Skeletal muscle tissue (tissue), 5 donors: ENCODE results near the gene ORAI1. TPM values are rescaled to one million over a fixed set of nuclear protein-coding genes. Genes with fewer than 3 reads are reported as not detected.
"Not testable (repeated sequence)": the region's sequence is repeated elsewhere in the genome, so short reads cannot be mapped to it uniquely, and the experiment has no call there.

Source experiments
- H3K27ac ChIP-seq: one replicate; pipeline ENCODE4 v1.7.0; 2013; ENCODE audit warnings: mild to moderate bottlenecking, low read depth, low read length, inconsistent platforms
- H3K27me3 ChIP-seq, 3 donors: one replicate each; pipeline ENCODE4 v1.7.0; 2013; ENCODE audit warnings: low read length in 3 of 3; ENCODE audit not compliant: control insufficient read depth in 3 of 3, insufficient read depth in 3 of 3
- H3K36me3 ChIP-seq, 3 donors: one replicate each; pipeline ENCODE4 v1.7.0; 2013; ENCODE audit warnings: low read length in 3 of 3; ENCODE audit not compliant: control insufficient read depth in 3 of 3, insufficient read depth in 3 of 3
- H3K4me1 ChIP-seq, 3 donors: one replicate each; pipeline ENCODE4 v1.7.0; 2013; ENCODE audit warnings: low read length in 3 of 3, mild to moderate bottlenecking in 3 of 3; ENCODE audit not compliant: control insufficient read depth in 3 of 3, insufficient read depth in 3 of 3
- H3K4me3 ChIP-seq, 3 donors: one replicate each; pipeline ENCODE4 v1.7.0; 2013; ENCODE audit warnings: low read length in 3 of 3
- H3K9ac ChIP-seq, 3 donors: one replicate each; pipeline ENCODE4 v1.7.0; 2013; ENCODE audit warnings: low read length in 3 of 3, mild to moderate bottlenecking in 3 of 3, moderate library complexity in 2 of 3, low read depth in 1 of 3
- H3K9me3 ChIP-seq, 3 donors: one replicate each; pipeline ENCODE4 v1.7.0; 2013; ENCODE audit warnings: low read length in 3 of 3; ENCODE audit not compliant: control insufficient read depth in 3 of 3
- small RNA-seq: library from RNA; depleted of rRNA; stranded (forward); fragments of <200 nt; gene quantifications from one replicate; pipeline ENCODE3, GENCODE V24; 2014
- total RNA-seq: library from RNA; depleted of rRNA; stranded (reverse); fragments of >200 nt; gene quantifications from one replicate; pipeline ENCODE4 v1.2.3, GENCODE V29; 2014
- donor health status: Osteomylitis.

The ORAI1 gene
- total RNA-seq, 1 donor from 2014 or later: 10.4 TPM

DNA sequence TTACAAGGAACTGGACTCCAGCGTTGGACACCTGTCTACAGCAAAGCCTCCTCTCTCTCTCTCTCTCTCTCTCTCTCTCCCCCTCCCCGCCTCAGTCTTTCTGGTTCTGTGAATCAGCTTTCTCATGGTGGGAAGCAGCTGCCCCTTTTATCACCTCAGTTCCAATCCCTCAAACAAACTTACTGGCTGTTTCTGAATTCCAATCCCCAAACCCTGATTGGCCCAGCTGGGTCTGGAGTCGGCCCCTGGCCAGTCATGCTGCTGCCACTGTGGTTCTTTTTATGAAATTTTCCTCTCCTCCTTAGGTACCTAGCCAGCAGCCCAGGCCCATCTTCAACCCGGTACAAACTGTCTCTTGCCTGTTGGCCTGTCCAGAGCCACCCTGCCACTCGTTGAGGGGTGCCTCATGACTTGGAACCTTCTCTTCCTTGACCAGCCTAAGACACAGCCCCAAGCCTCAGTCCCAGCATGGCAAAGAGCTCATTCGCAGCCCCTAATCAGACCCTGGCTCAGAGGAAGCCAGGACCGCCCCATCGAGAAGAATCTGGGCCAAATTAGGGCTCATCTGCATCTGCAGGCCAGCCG is 52.5 kb downstream of the ORAI1 start:
- Histone ChIP-seq H3K27ac (no peak overlapping the region), H3K36me3 (no peaks in the 10 kb centered on the region), H3K27me3 (no peaks in the 10 kb centered on the region), H3K9ac (no peak overlapping the region), H3K9me3 (no peaks in the 10 kb centered on the region), H3K4me3 (no peak overlapping the region), H3K4me1 (no peaks in the 10 kb centered on the region)

DNA sequence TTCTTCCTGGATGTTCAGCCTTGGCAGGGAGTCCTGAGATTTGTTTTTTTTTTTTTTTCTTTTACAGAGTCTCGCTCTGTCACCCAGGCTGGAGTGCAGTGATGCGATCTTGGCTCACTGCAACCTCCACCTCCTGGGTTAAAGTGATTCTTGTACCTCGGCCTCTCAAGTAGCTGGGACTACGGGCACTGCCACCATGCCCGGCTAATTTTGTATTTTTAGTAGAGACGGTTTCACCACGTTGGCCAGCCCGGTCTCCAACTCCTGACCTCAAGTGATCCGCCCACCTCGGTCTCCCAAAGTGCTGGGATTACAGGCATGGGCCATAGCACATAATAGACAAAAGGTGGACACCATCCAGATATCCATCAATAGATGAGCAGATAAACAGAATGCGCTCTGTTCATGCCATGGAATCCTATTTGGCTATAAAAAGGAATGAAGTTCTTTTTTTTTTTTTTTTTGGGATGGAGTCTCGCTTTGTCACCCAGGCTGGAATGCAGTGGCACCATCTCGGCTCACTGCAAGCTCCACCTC is 53.4 kb downstream of the ORAI1 start:
- not testable (repeated sequence) for H3K36me3 ChIP-seq, H3K9me3 ChIP-seq, H3K9ac ChIP-seq, H3K4me1 ChIP-seq, H3K27ac ChIP-seq, H3K4me3 ChIP-seq, H3K27me3 ChIP-seq

DNA sequence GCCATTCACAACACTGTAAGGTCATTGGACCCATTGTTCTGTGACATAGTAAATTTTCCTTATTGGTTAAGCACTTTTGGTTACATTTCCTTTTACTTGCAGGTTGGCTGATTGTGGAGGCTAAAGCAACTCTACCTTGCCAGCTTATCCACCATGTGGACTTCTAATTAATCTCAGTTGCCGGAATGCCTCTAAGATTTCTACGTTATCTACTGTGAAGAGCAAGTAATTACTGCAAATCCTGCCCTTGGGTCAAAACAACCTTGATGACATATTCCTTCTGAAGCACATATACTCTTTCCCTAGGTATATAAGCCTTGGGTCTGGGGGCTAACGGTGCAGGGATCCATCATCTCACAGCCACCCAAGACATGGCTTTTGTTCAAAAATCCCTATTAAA is 62.6 kb downstream of the ORAI1 start:
- H3K27ac ChIP-seq: no peak overlapping the region
- no peaks in the 10 kb centered on the region for H3K27me3 ChIP-seq
- H3K36me3 ChIP-seq: no peaks in the 10 kb centered on the region

DNA sequence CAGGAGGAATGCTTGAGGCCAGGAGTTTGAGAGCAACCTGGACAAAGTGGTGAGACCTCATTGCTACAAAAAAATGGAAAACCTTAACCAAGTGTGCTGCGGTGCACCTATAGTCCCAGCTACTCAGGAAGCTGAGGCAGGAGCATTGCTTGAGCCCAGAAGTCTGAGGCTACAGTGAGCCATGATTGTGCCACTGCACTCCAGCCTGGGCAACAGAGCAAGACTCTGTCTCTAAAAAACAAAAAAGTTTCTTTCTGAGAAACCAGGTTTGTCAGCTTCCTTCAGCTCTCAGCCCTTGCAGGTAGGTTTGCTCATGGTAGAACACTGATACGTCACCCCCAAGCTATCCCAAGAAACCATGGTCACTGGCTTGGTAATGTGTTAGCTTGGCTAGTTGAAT is 63.1 kb downstream of the ORAI1 start:
- Histone ChIP-seq H3K4me1 (peaks cover 2 to 4% (median 4%) of the 10 kb centered on the region in 3 donors), H3K9ac (no peak overlapping the region), H3K27ac (no peak overlapping the region), H3K36me3 (no peaks in the 10 kb centered on the region), H3K4me3 (no peak overlapping the region), H3K27me3 (no peaks in the 10 kb centered on the region), H3K9me3 (no peaks in the 10 kb centered on the region)

More for the DNA sequence above, 62.6 kb downstream of the ORAI1 start:
- Histone ChIP-seq H3K9ac (no peak overlapping the region), H3K4me3 (no peak overlapping the region), H3K9me3 (no peaks in the 10 kb centered on the region), H3K4me1 (peaks cover 2 to 4% (median 4%) of the 10 kb centered on the region in 3 donors)

Small RNA genes lying within 50 kb of the gene (small RNA-seq; reads per million reads assigned to genes)
- gene RNU6-1004P: not detected

Other genes with a start within 250 kb of the ORAI1 start
- 52.2 TPM for gene RNF34, start 226.4 kb upstream of the ORAI1 start, total RNA-seq
- gene KDM2B, start 45.5 kb upstream of the ORAI1 start, total RNA-seq: 28.7 TPM
- under 0.01 TPM for gene MORN3, start 43.1 kb downstream of the ORAI1 start, total RNA-seq
- gene TMEM120B, start 86.2 kb downstream of the ORAI1 start, total RNA-seq: 8.9 TPM
- gene RHOF, start 167.2 kb downstream of the ORAI1 start, total RNA-seq: 2.1 TPM
- gene SETD1B, start 177.5 kb downstream of the ORAI1 start, total RNA-seq: 2.1 TPM
- gene HPD, start 232.3 kb downstream of the ORAI1 start, total RNA-seq: not detected